ENCODE measurements around the gene LYPD1.
A peak's percentile ranks its signal among the peaks of the same experiment; 100 is the strongest.

The LYPD1 gene

DNA sequence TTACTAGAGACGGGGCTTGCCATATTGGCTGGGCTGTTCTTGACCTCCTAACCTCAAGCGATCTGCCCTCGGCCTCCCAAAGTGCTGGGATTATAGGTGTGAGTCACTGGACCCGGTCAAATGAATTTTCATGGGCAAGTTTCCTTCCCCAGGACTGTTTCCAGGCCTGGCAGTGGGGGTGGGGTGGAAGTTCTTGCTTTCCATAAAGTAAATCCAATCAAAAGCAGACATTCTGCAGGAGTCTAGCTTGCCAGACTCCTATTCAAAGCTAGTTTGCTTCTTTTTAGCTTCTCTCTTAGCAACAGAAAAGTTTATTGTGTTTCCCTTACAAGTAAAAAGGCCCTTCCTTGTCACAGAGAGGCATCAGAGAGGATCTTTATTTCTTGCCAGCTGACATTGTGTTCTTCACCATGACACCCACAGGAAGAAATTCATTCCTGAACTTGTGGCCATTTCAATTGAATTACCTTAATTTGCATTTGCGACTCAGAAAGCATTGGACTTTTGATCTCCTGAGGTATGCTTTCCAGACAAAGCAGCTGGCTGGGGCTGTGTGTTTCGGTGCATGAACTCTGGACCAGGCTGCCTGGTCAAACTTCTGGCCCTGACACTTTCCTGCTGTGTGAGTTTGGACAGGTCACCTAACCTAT lies 37.9 kb downstream of the LYPD1 start:
- peak; percentile 5 for DNase-seq (ENCODE audit: low read depth)

- no peak for DNase-seq (ENCODE audit: low read depth)
Observed at GRCh38 chr2:132627536-132627935, 42.5 kb downstream of the LYPD1 start.

GRCh38 chr2:132623096-132623839 lies 46.7 kb downstream of the LYPD1 start:
- DNase-seq (ENCODE audit: low read depth), result peak; percentile 74

GRCh38 chr2:132621131-132621875 lies 48.7 kb downstream of the LYPD1 start:
- no peak for DNase-seq (ENCODE audit: low read depth)

- DNase-seq (ENCODE audit: low read depth), result peak; percentile 29
Observed at GRCh38 chr2:132620115-132620514, 49.9 kb downstream of the LYPD1 start.

- DNase-seq (ENCODE audit: low read depth), result no peak
Observed at GRCh38 chr2:132618734-132619133, 51.3 kb downstream of the LYPD1 start.

- no peak for DNase-seq (ENCODE audit: low read depth)
Observed at GRCh38 chr2:132617989-132618388, 52.0 kb downstream of the LYPD1 start.

GRCh38 chr2:132615329-132616085 lies 54.5 kb downstream of the LYPD1 start:
- DNase-seq (ENCODE audit: low read depth), result no peak

DNA sequence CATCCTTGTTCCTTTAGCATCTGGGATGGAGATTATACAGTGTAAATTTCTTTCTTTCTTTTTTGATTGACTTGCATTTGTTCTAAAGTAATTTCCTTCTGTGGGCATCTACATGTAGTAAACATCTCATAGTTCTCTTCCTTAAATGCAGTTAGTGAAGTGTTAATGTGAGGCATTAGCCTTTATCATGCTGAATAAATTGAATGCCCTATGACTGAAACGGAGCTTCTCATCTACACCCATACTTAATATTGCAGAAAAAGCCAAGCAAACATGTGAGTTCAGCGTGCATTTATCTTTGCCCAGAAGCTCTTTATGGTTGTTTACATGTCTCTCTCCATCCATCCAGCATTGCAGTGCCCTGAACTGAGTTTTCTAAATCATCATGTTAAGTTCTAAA lies 58.3 kb downstream of the LYPD1 start:
- no peak for DNase-seq (ENCODE audit: low read depth)

DNA sequence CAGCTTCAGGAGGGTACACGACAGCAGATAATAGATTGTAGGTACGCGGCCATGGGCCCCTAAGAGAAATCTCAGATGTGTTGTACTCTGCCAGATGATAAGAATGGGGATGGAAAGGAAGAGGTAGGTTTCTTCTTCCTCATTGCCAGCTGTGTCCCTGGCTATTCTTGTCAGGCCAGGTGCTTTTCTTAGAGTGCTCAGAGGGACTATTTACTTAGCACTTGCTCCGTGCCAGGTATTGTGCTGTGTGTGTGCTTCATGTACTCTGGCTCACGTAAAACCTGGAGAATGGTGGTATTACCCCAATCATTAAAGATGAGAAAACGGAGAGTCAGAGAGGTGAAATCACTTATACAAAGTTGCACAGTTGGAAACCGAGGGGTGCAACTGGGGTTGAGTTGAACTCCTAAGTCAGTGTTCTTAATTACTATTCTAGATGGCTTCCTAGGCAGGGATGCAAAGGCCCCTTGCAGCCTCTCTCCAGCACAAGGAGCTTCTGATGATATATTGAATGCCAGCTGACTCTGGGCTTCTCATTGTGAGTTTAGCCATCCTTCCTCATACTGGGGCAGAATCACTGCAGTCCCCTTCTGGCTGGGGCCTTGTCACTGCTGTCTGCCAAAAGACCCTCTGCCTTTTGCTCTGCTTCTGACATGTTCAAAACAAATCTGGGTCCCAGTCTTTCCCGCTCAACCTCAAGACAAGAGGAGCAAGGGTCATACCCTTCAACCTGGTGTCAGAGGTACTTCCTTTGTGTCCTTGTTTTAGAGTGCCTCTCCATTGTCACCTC lies 60.7 kb downstream of the LYPD1 start:
- DNase-seq (ENCODE audit: low read depth), result no peak

DNA sequence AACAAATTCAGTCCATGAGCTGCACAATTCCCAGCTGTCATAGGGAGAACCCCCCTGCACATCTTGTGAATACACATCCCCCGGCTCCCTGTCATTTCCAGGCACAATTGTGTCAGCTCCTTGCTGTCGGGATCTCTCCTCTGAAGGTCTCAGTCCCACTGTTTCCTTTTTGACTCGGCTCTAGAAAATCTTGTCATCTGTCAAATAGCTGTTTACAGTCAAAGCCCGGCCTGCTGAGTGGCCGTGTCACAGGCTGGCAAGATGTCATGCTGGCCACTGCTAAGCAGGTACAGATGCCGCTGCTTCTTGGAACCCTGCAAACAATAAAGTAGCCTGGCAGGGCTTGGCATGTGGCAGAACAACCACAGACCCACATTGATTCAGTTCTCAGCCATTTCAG lies 61.7 kb downstream of the LYPD1 start:
- no peak for DNase-seq (ENCODE audit: low read depth)

DNA sequence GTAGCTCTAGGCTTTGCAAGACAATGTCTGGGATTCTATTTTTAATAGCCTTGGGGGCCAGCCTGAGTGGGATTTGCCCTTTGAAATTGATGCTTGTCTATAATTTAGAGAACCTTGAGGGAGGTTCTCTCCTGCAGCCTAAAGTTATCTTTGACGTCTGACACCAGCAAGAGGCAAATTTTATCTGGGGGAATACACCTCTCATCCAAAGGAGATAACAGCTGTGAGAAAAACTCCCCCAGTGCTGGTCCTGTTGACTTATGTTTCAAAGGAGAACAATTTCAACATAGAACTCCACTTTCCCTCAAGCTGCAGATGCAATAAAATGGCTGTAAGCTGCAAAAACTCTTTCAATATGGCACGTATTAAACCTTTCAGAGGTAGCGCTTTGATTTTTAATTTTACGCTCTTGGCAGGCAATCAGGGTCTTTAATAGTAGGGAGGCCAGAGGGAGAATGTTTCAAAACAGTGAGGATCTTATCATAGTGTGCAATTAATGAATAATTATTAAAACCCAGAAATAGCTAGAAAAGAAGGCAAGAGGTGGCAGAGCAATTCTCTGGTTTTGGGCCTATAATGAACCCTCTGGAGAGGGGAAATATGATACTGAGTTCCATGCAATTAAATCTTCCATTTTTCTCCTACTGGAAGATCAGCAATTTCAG lies 62.4 kb downstream of the LYPD1 start:
- no peak for DNase-seq (ENCODE audit: low read depth)

DNA sequence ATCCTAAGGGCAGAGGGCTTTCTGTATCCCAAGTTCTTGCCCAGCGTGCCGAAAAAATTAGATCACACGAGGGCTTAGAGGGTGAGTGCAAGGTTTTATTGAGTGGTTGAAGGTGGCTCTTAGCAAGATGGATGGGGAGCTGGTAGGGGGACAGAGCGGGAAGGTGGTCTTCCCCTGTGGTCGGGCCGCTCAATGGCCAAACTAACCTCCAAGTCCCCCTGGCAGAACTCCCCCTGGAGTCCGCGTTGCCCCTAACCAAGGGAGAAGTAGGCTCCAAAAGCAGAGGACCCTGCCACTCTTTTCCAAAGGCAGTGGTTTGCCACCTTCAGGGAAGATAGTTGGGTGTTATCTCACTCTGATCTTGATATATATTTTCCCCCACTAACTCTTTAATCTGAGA lies 63.4 kb downstream of the LYPD1 start:
- no peak for DNase-seq (ENCODE audit: low read depth)

- no peak for DNase-seq (ENCODE audit: low read depth)
Observed at GRCh38 chr2:132605236-132606180, 64.5 kb downstream of the LYPD1 start.

GRCh38 chr2:132604561-132604960 lies 65.4 kb downstream of the LYPD1 start:
- DNase-seq (ENCODE audit: low read depth), result no peak

- DNase-seq (ENCODE audit: low read depth), result no peak
Observed at GRCh38 chr2:132599556-132599955, 70.4 kb downstream of the LYPD1 start.

GRCh38 chr2:132598536-132598935 lies 71.5 kb downstream of the LYPD1 start:
- no peak for DNase-seq (ENCODE audit: low read depth)

- DNase-seq (ENCODE audit: low read depth), result no peak
Observed at GRCh38 chr2:132597831-132598230, 72.2 kb downstream of the LYPD1 start.

GRCh38 chr2:132597166-132597565 lies 72.8 kb downstream of the LYPD1 start:
- DNase-seq (ENCODE audit: low read depth), result no peak

- DNase-seq (ENCODE audit: low read depth), result no peak
Observed at GRCh38 chr2:132595693-132596092, 74.3 kb downstream of the LYPD1 start.
